ENCODE results near the gene SLC19A1.
"Not testable (repeated sequence)": the region's sequence is repeated elsewhere in the genome, so short reads cannot be mapped to it uniquely, and the experiment has no call there.

Gene SLC19A1

GRCh38 chr21:45572231-45572630 lies 30.0 kb upstream of the SLC19A1 start:
- Histone ChIP-seq H3K27ac (no peak overlapping the region), H3K4me1 (ENCODE audit: control insufficient read depth in 1 of 2, insufficient read depth in 1 of 2, low read depth in 1 of 2, low read length in 1 of 2) (no peaks in the 10 kb centered on the region), H3K4me3 (ENCODE audit: low read depth in 1 of 2, low read length in 1 of 2) (no peak overlapping the region), H3K27me3 (peaks cover 25% of the 10 kb centered on the region), H3K9me3 (no peaks in the 10 kb centered on the region), H3K36me3 (no peaks in the 10 kb centered on the region)
- TF ChIP-seq CTCF (IDR thresholded peaks at IDR 0.05), result no peak

GRCh38 chr21:45571641-45572040 lies 29.4 kb upstream of the SLC19A1 start:
- Histone ChIP-seq H3K4me3 (ENCODE audit: low read depth in 1 of 2, low read length in 1 of 2) (no peak overlapping the region), H3K27ac (no peak overlapping the region), H3K36me3 (no peaks in the 10 kb centered on the region), H3K27me3 (peaks cover 28% of the 10 kb centered on the region), H3K9me3 (no peaks in the 10 kb centered on the region), H3K4me1 (ENCODE audit: control insufficient read depth in 1 of 2, insufficient read depth in 1 of 2, low read depth in 1 of 2, low read length in 1 of 2) (no peaks in the 10 kb centered on the region)
- no peak for TF ChIP-seq CTCF (IDR thresholded peaks at IDR 0.05)

GRCh38 chr21:45570826-45571601 lies 28.8 kb upstream of the SLC19A1 start:
- Histone ChIP-seq H3K27ac (no peak overlapping the region), H3K4me3 (ENCODE audit: low read depth in 1 of 2, low read length in 1 of 2) (no peak overlapping the region), H3K27me3 (peaks cover 32% of the 10 kb centered on the region), H3K4me1 (ENCODE audit: control insufficient read depth in 1 of 2, insufficient read depth in 1 of 2, low read depth in 1 of 2, low read length in 1 of 2) (no peaks in the 10 kb centered on the region), H3K36me3 (no peaks in the 10 kb centered on the region), H3K9me3 (no peaks in the 10 kb centered on the region)
- no peak for TF ChIP-seq CTCF (IDR thresholded peaks at IDR 0.05)

GRCh38 chr21:45570071-45570470 lies 27.8 kb upstream of the SLC19A1 start:
- no peaks in the 10 kb centered on the region for H3K9me3 ChIP-seq
- H3K27me3 ChIP-seq, result peaks cover 42% of the 10 kb centered on the region
- no peak for TF ChIP-seq CTCF (IDR thresholded peaks at IDR 0.05)
- H3K4me1 ChIP-seq (ENCODE audit: control insufficient read depth in 1 of 2, insufficient read depth in 1 of 2, low read depth in 1 of 2, low read length in 1 of 2), result no peaks in the 10 kb centered on the region
- H3K27ac ChIP-seq, result no peak overlapping the region
- no peak overlapping the region for H3K4me3 ChIP-seq (ENCODE audit: low read depth in 1 of 2, low read length in 1 of 2)
- no peaks in the 10 kb centered on the region for H3K36me3 ChIP-seq

- Histone ChIP-seq H3K27me3 (peaks cover 58% of the 10 kb centered on the region), H3K4me1 (ENCODE audit: control insufficient read depth in 1 of 2, insufficient read depth in 1 of 2, low read depth in 1 of 2, low read length in 1 of 2) (no peaks in the 10 kb centered on the region)
- TF ChIP-seq CTCF (IDR thresholded peaks at IDR 0.05), result no peak
These were observed 26.1 kb upstream of the SLC19A1 start for GRCh38 chr21:45568383-45568782.

GRCh38 chr21:45564137-45564536 lies 21.9 kb upstream of the SLC19A1 start:
- not testable (repeated sequence) for H3K4me3 ChIP-seq (ENCODE audit: low read depth in 1 of 2, low read length in 1 of 2); H3K36me3 ChIP-seq; H3K27ac ChIP-seq; H3K9me3 ChIP-seq; H3K4me1 ChIP-seq (ENCODE audit: control insufficient read depth in 1 of 2, insufficient read depth in 1 of 2, low read depth in 1 of 2, low read length in 1 of 2)
- peaks cover 83% of the 10 kb centered on the region for H3K27me3 ChIP-seq

More at GRCh38 chr21:45568383-45568782, 26.1 kb upstream of the SLC19A1 start:
- Histone ChIP-seq H3K9me3 (no peaks in the 10 kb centered on the region), H3K27ac (no peak overlapping the region), H3K36me3 (no peaks in the 10 kb centered on the region), H3K4me3 (ENCODE audit: low read depth in 1 of 2, low read length in 1 of 2) (no peak overlapping the region)

All from neutrophil (primary cell).